ENCODE data around the gene RNF217. TPM values are rescaled to one million over a fixed set of nuclear protein-coding genes. Genes with fewer than 3 reads are reported as not detected.

Gene RNF217
- total RNA-seq, 1 donor from 2014 or later, result 1.8 TPM

DNA sequence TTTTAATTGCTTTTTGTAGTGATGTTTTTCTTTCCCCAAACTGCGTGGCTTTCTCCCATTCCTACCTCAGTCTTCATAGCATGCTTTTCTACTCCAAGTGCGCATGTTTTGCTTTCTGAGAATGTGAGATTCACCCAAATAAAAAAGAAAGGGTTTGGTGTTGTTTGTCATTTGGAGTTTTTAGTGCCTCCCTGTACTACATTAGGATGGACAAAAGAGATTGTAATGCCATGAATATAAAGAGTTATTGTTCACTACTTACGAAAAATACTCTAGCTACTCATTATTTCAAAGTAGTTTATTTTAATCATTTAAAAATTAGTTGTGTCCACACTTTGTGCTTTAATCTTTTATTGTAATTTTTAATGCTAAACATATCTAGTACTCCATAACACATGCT lies 81.8 kb downstream of the RNF217 start:
- no peak for DNase-seq (ENCODE audit: low spot score)
- H3K36me3 Mint-ChIP-seq (ENCODE audit: low read depth), result no peaks in the 10 kb centered on the region
- no peak overlapping the region for H3K27ac Mint-ChIP-seq
- H3K4me1 Mint-ChIP-seq (ENCODE audit: low read depth), result no peaks in the 10 kb centered on the region
- intact Hi-C loops (cut with micrococcal nuclease), result no loop called here
- H3K9me3 Mint-ChIP-seq, result peaks cover 3% of the 10 kb centered on the region
- H3K4me3 Mint-ChIP-seq, result no peak overlapping the region
- no peaks in the 10 kb centered on the region for H3K27me3 Mint-ChIP-seq (ENCODE audit: insufficient read depth)

GRCh38 chr6:125044667-125045066 lies 82.4 kb downstream of the RNF217 start:
- intact Hi-C loops (cut with micrococcal nuclease), result no loop called here
- Mint-ChIP-seq H3K27me3 (ENCODE audit: insufficient read depth) (no peaks in the 10 kb centered on the region), H3K4me1 (ENCODE audit: low read depth) (no peaks in the 10 kb centered on the region), H3K36me3 (ENCODE audit: low read depth) (no peaks in the 10 kb centered on the region), H3K9me3 (peaks cover 3% of the 10 kb centered on the region), H3K4me3 (no peak overlapping the region), H3K27ac (no peak overlapping the region)
- DNase-seq (ENCODE audit: low spot score), result no peak

- Mint-ChIP-seq H3K4me1 (ENCODE audit: low read depth) (no peaks in the 10 kb centered on the region), H3K27me3 (ENCODE audit: insufficient read depth) (no peaks in the 10 kb centered on the region), H3K27ac (no peak overlapping the region), H3K36me3 (ENCODE audit: low read depth) (no peaks in the 10 kb centered on the region), H3K4me3 (no peak overlapping the region), H3K9me3 (peaks cover 3% of the 10 kb centered on the region)
- DNase-seq (ENCODE audit: low spot score), result no peak
- intact Hi-C loops (cut with micrococcal nuclease), result no loop called here
Measured at GRCh38 chr6:125046107-125046925, 84.1 kb downstream of the RNF217 start.

GRCh38 chr6:125048274-125048673 lies 86.0 kb downstream of the RNF217 start:
- Mint-ChIP-seq H3K9me3 (peaks cover 3% of the 10 kb centered on the region), H3K36me3 (ENCODE audit: low read depth) (no peaks in the 10 kb centered on the region), H3K4me1 (ENCODE audit: low read depth) (no peaks in the 10 kb centered on the region), H3K4me3 (no peak overlapping the region), H3K27ac (no peak overlapping the region), H3K27me3 (ENCODE audit: insufficient read depth) (no peaks in the 10 kb centered on the region)
- intact Hi-C loops (cut with micrococcal nuclease), result no loop called here
- DNase-seq (ENCODE audit: low spot score), result no peak

DNA sequence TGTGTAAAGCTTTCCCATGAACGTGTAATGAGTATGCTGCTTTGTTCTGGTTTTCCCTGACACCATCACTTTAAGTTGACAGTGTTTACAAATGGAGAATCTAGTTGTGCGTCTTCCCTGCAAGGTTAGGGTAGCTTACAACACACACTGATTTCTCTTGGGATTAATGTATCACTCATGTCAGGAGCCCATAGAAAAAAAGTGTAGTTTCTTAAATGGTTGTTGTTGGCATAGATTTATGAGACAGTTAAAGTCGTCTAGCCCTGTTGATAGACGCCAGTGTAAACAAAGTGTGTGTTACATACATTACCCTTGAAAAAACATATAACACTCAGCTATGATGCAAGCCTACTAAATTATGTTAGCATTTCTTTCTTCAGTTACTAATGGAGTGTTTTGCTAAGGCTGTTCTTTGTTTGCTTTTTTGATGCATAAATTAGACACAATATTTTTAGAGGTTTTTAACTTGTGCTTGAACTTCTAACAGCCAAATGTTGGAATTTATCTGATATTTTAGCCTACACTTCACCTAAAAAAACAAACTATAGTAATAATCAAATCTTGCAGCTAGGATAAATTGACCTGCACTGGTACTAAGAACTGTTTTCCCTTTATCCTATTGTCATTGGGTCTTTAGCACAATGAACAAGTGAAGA lies 88.6 kb downstream of the RNF217 start:
- no peaks in the 10 kb centered on the region for H3K4me1 Mint-ChIP-seq (ENCODE audit: low read depth)
- no peak overlapping the region for H3K27ac Mint-ChIP-seq
- no peaks in the 10 kb centered on the region for H3K36me3 Mint-ChIP-seq (ENCODE audit: low read depth)
- intact Hi-C loops (cut with micrococcal nuclease), result no loop called here
- no peak for DNase-seq (ENCODE audit: low spot score)
- no peak overlapping the region for H3K4me3 Mint-ChIP-seq
- peaks cover 3% of the 10 kb centered on the region for H3K9me3 Mint-ChIP-seq
- peaks cover 3% of the 10 kb centered on the region for H3K27me3 Mint-ChIP-seq (ENCODE audit: insufficient read depth)

- intact Hi-C loops (cut with micrococcal nuclease), result no loop called here
- no peaks in the 10 kb centered on the region for H3K4me1 Mint-ChIP-seq (ENCODE audit: low read depth)
- H3K4me3 Mint-ChIP-seq, result no peak overlapping the region
- peaks cover 3% of the 10 kb centered on the region for H3K27me3 Mint-ChIP-seq (ENCODE audit: insufficient read depth)
- H3K27ac Mint-ChIP-seq, result no peak overlapping the region
- H3K9me3 Mint-ChIP-seq, result no peaks in the 10 kb centered on the region
- H3K36me3 Mint-ChIP-seq (ENCODE audit: low read depth), result no peaks in the 10 kb centered on the region
- DNase-seq (ENCODE audit: low spot score), result no peak
Measured at GRCh38 chr6:125053809-125054208, 91.6 kb downstream of the RNF217 start.

- H3K27me3 Mint-ChIP-seq (ENCODE audit: insufficient read depth), result peaks cover 3% of the 10 kb centered on the region
- H3K9me3 Mint-ChIP-seq, result no peaks in the 10 kb centered on the region
- no peak overlapping the region for H3K4me3 Mint-ChIP-seq
- H3K27ac Mint-ChIP-seq, result no peak overlapping the region
- intact Hi-C loops (cut with micrococcal nuclease), result no loop called here
- H3K4me1 Mint-ChIP-seq (ENCODE audit: low read depth), result no peaks in the 10 kb centered on the region
- no peak for DNase-seq (ENCODE audit: low spot score)
- no peaks in the 10 kb centered on the region for H3K36me3 Mint-ChIP-seq (ENCODE audit: low read depth)
Measured at GRCh38 chr6:125054331-125054730, 92.1 kb downstream of the RNF217 start.

DNA sequence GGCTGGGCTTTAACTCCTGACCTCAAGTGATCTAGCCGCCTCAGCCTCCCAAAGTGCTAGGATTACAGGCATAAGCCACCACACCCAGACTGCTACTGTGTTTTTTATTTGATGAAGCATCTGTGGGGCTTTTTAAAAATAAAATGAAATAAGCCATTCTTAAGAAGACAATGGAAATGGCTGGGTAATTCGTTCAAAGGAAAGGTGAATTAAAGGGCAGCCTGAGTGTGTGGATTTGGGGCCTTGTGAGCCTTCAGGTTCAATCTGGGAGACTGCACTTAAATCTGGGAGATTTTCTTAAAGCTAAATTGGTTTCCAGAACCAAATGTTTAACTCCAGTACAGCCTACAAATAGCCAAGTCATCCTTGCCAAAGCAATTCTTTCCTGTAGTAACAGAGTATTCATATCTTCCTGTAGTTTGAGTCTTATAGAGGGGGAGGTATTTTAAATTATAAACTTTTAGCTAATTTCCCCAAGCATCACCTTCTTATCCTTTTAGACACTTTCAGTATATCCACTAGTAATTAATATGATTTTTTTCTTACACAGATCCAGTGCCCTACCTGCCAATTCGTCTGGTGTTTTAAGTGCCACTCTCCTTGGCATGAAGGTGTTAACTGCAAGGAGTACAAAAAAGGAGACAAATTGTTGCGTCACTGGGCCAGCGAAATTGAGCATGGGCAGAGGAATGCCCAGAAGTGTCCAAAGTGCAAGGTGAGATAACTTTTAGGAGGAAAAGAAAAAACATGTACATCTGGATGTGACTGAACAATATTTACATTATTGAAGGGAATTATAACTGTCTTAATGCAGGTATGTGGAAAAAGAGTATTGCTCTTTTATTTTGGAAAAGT lies 95.4 kb downstream of the RNF217 start:
- H3K4me1 Mint-ChIP-seq (ENCODE audit: low read depth), result no peaks in the 10 kb centered on the region
- H3K27me3 Mint-ChIP-seq (ENCODE audit: insufficient read depth), result peaks cover 3% of the 10 kb centered on the region
- H3K9me3 Mint-ChIP-seq, result no peaks in the 10 kb centered on the region
- intact Hi-C loops (cut with micrococcal nuclease), result no loop called here
- H3K4me3 Mint-ChIP-seq, result no peak overlapping the region
- no peaks in the 10 kb centered on the region for H3K36me3 Mint-ChIP-seq (ENCODE audit: low read depth)
- H3K27ac Mint-ChIP-seq, result no peak overlapping the region
- no peak for DNase-seq (ENCODE audit: low spot score)

GRCh38 chr6:125058546-125058945 lies 96.3 kb downstream of the RNF217 start:
- H3K4me1 Mint-ChIP-seq (ENCODE audit: low read depth), result no peaks in the 10 kb centered on the region
- no peaks in the 10 kb centered on the region for H3K9me3 Mint-ChIP-seq
- H3K27ac Mint-ChIP-seq, result no peak overlapping the region
- no peak overlapping the region for H3K4me3 Mint-ChIP-seq
- no peak for DNase-seq (ENCODE audit: low spot score)
- peaks cover 3% of the 10 kb centered on the region for H3K27me3 Mint-ChIP-seq (ENCODE audit: insufficient read depth)
- intact Hi-C loops (cut with micrococcal nuclease), result no loop called here
- no peaks in the 10 kb centered on the region for H3K36me3 Mint-ChIP-seq (ENCODE audit: low read depth)

DNA sequence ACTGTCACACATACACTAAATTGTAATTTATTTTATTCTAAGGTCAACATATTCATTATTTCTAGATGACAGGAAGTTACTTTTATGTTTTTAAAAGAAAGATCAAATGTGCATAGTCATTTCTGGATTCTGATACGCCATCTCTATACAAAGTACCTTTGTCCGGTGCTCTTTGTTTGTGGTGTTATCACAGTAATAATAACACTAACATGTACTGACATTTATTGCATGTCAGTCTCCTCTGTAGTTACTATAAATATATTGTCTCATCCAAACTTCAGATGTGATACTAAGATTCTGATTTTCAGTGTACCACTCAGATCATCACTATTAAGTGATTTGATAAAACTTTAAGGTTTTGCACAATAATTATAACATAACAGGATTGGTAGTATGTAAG lies 101.1 kb downstream of the RNF217 start:
- no peaks in the 10 kb centered on the region for H3K9me3 Mint-ChIP-seq

GRCh38 chr6:125066140-125066539 lies 103.9 kb downstream of the RNF217 start:
- Mint-ChIP-seq H3K4me3 (no peak overlapping the region), H3K4me1 (ENCODE audit: low read depth) (no peaks in the 10 kb centered on the region), H3K27me3 (ENCODE audit: insufficient read depth) (peaks cover 2% of the 10 kb centered on the region), H3K27ac (no peak overlapping the region), H3K36me3 (ENCODE audit: low read depth) (no peaks in the 10 kb centered on the region), H3K9me3 (no peaks in the 10 kb centered on the region)
- intact Hi-C loops (cut with micrococcal nuclease), result no loop called here
- DNase-seq (ENCODE audit: low spot score), result no peak

More for the DNA sequence above, 101.1 kb downstream of the RNF217 start:
- intact Hi-C loops (cut with micrococcal nuclease), result no loop called here
- Mint-ChIP-seq H3K27me3 (ENCODE audit: insufficient read depth) (no peaks in the 10 kb centered on the region), H3K4me1 (ENCODE audit: low read depth) (no peaks in the 10 kb centered on the region), H3K4me3 (no peak overlapping the region), H3K36me3 (ENCODE audit: low read depth) (no peaks in the 10 kb centered on the region), H3K27ac (no peak overlapping the region)
- no peak for DNase-seq (ENCODE audit: low spot score)

GRCh38 chr6:125066964-125067363 lies 104.7 kb downstream of the RNF217 start:
- H3K27ac Mint-ChIP-seq, result no peak overlapping the region
- H3K4me1 Mint-ChIP-seq (ENCODE audit: low read depth), result no peaks in the 10 kb centered on the region
- peak; percentile 51 for DNase-seq (ENCODE audit: low spot score)
- H3K36me3 Mint-ChIP-seq (ENCODE audit: low read depth), result no peaks in the 10 kb centered on the region
- intact Hi-C loops (cut with micrococcal nuclease), result no loop called here
- no peaks in the 10 kb centered on the region for H3K9me3 Mint-ChIP-seq
- H3K27me3 Mint-ChIP-seq (ENCODE audit: insufficient read depth), result peaks cover 2% of the 10 kb centered on the region
- H3K4me3 Mint-ChIP-seq, result no peak overlapping the region

GRCh38 chr6:125067552-125067951 lies 105.3 kb downstream of the RNF217 start:
- Mint-ChIP-seq H3K4me1 (ENCODE audit: low read depth) (no peaks in the 10 kb centered on the region), H3K27me3 (ENCODE audit: insufficient read depth) (peaks cover 2% of the 10 kb centered on the region), H3K27ac (no peak overlapping the region), H3K9me3 (no peaks in the 10 kb centered on the region), H3K4me3 (no peak overlapping the region), H3K36me3 (ENCODE audit: low read depth) (no peaks in the 10 kb centered on the region)
- intact Hi-C loops (cut with micrococcal nuclease), result no loop called here
- DNase-seq (ENCODE audit: low spot score), result no peak
